Measurements from ENCODE around the gene LIPK. TPM values are rescaled to one million over a fixed set of nuclear protein-coding genes. Genes with fewer than 3 reads are reported as not detected.

The LIPK gene
- total and polyA plus RNA-seq, 9 of the 15 experiments (the other 6 are each of a cell fraction or from before 2014, with no cell fraction given), result not detected

GRCh38 chr10:88762906-88763305, 56.9 kb downstream of the LIPK start (continued):
- TF ChIP-seq ZNF280B (CRISPR knock-in tag; IDR thresholded peaks at IDR 0.05), result no peak

- intact Hi-C loops (cut with micrococcal nuclease), result no loop called here
- Histone ChIP-seq H3K36me3 (ENCODE audit: control insufficient read depth, insufficient read depth, low read length) (no peaks in the 10 kb centered on the region), H3K9me3 (replicated peaks; ENCODE audit: control insufficient read depth, insufficient read depth, low read depth, low read length) (no peaks in the 10 kb centered on the region), H4K20me1 (replicated peaks; ENCODE audit: control insufficient read depth, insufficient read depth, low read length) (no peaks in the 10 kb centered on the region), H3K79me2 (ENCODE audit: control insufficient read depth, insufficient read depth, low read length) (no peaks in the 10 kb centered on the region), H3K9me1 (ENCODE audit: control insufficient read depth, insufficient read depth, low read length) (no peaks in the 10 kb centered on the region), H2AFZ (ENCODE audit: low read depth, low read length) (no peak overlapping the region), H3K9ac (ENCODE audit: insufficient read depth in 1 of 2, low read depth in 2 of 2, low read length in 2 of 2) (no peak overlapping the region), H3K4me2 (ENCODE audit: insufficient read depth, low read length) (no peak overlapping the region), H3K27ac (ENCODE audit: extremely low read depth, low read depth, low read length) (no peak overlapping the region), H3K4me1 (replicated peaks in 1 of 2; ENCODE audit: control insufficient read depth in 2 of 2, insufficient read depth in 2 of 2, low read length in 2 of 2) (no peaks in the 10 kb centered on the region), H3K27me3 (ENCODE audit: control insufficient read depth in 2 of 2, insufficient read depth in 2 of 2, low read length in 2 of 2) (no peaks in the 10 kb centered on the region), H3K4me3 (no peak overlapping the region)
- FAIRE-seq (no peak), DNase-seq (ENCODE audit: extremely low read depth in 1 of 4, low spot score in 3 of 4) (no peak), ATAC-seq (no peak)
- 0% methylated on average over 1 of the region's 1 CpG for WGBS (ENCODE audit: insufficient coverage, low coverage, missing lambda C conversion rate)
- no TSS peak for BruUV-seq (replicated peaks)
- TF ChIP-seq ZNF592 (IDR thresholded peaks at IDR 0.05) (no peak), CSDE1 (IDR thresholded peaks at IDR 0.05) (no peak)
- ChIA-PET POLR2A (no interaction called here), CTCF (ENCODE audit: low intra/inter-chr PET ratio) (no interaction called here)
- in situ Hi-C loops (cut with MboI), result no loop called here
Measured at GRCh38 chr10:88763441-88763840, 57.4 kb downstream of the LIPK start.

All from K562 (cell line).